ENCODE results near the gene RAI1.

GRCh38 chr17:17677299-17678040 lies 3.8 kb upstream of the RAI1 start:
- no peak for TF ChIP-seq CTCF (IDR thresholded peaks at IDR 0.05)
- TF ChIP-seq POLR2AphosphoS5 (IDR thresholded peaks at IDR 0.05) = no peak
- no peak for TF ChIP-seq POLR2A (IDR thresholded peaks at IDR 0.05)

Measured in sigmoid colon (tissue), 4 donors.